ENCODE measurements around the gene LPAR5.

GRCh38 chr12:6639151-6639801 is 3.5 kb upstream of the LPAR5 start:
- no peak for TF ChIP-seq TAF1 (IDR thresholded peaks at IDR 0.05; ENCODE audit: borderline replicate concordance, low read depth, low read length)
- no peak for TF ChIP-seq CTCF (IDR thresholded peaks at IDR 0.05)
- TF ChIP-seq GATA2 (CRISPR knock-in tag; IDR thresholded peaks at IDR 0.05) = no peak
- TF ChIP-seq SIN3A (IDR thresholded peaks at IDR 0.05; ENCODE audit: borderline replicate concordance, low read depth, low read length) = no peak
- TF ChIP-seq POLR2AphosphoS5 (IDR thresholded peaks at IDR 0.05; ENCODE audit: low read depth, low read length) = no peak
- TF ChIP-seq TCF12 (IDR thresholded peaks at IDR 0.05) = no peak
- no peak for TF ChIP-seq EZH2phosphoT487 (IDR thresholded peaks at IDR 0.05; ENCODE audit: borderline replicate concordance, low read depth)
- TF ChIP-seq MAX (IDR thresholded peaks at IDR 0.05; ENCODE audit: low read depth) = no peak
